Astrocyte (in vitro differentiated cells and primary cell): Measurements from ENCODE around the gene ATP6V1F. TPM values are rescaled to one million over a fixed set of nuclear protein-coding genes. Genes with fewer than 3 reads are reported as not detected.
A peak's percentile ranks its signal among the peaks of the same experiment; 100 is the strongest.

ENCODE experiments used
- DNase-seq: peaks from one replicate; pipeline ENCODE4 v3.0.0-alpha.2; 2010; ENCODE audit warnings: low read depth
- FAIRE-seq: peaks from 2 replicates; lab custom pipeline; 2011; peaks lifted over from hg19 to GRCh38; lab: Jason Lieb, UNC
- H2AFZ ChIP-seq: 2 replicates; pipeline ENCODE4 v1.6.0; 2012; ENCODE audit warnings: low read depth, low read length, inconsistent platforms
- H3K27ac ChIP-seq: 2 replicates; pipeline ENCODE4 v1.5.1; 2011; ENCODE audit warnings: low read depth, low read length, inconsistent platforms
- H3K27me3 ChIP-seq: 2 replicates; pipeline ENCODE4 v1.6.0; 2011; ENCODE audit warnings: low read length, inconsistent platforms; ENCODE audit not compliant: insufficient read depth
- H3K36me3 ChIP-seq: 2 replicates; pipeline ENCODE4 v1.5.1; 2011; ENCODE audit warnings: low read length, inconsistent platforms; ENCODE audit not compliant: insufficient read depth
- H3K4me1 ChIP-seq: 2 replicates; pipeline ENCODE4 v1.5.1; 2011; ENCODE audit warnings: low read length, inconsistent platforms; ENCODE audit not compliant: insufficient read depth
- H3K4me2 ChIP-seq: 2 replicates; pipeline ENCODE4 v1.6.0; 2012; ENCODE audit warnings: low read length, inconsistent platforms
- H3K4me3 ChIP-seq: 2 replicates; pipeline ENCODE4 v1.5.1; 2011; ENCODE audit warnings: low read depth, mild to moderate bottlenecking, low read length, inconsistent platforms; ENCODE audit not compliant: insufficient read depth
- H3K79me2 ChIP-seq: 2 replicates; pipeline ENCODE4 v1.6.0; 2012; ENCODE audit warnings: mild to moderate bottlenecking, low read length, inconsistent platforms; ENCODE audit not compliant: insufficient read depth
- H3K9ac ChIP-seq: 2 replicates; pipeline ENCODE4 v1.6.0; 2012; ENCODE audit warnings: mild to moderate bottlenecking, low read length, inconsistent platforms
- H3K9me3 ChIP-seq: 2 replicates; pipeline ENCODE4 v1.5.1; 2012; ENCODE audit warnings: low read depth, mild to moderate bottlenecking, low read length, inconsistent platforms; ENCODE audit not compliant: insufficient read depth
- H4K20me1 ChIP-seq: 2 replicates; pipeline ENCODE4 v1.6.0; 2012; ENCODE audit warnings: low read length, inconsistent platforms; ENCODE audit not compliant: insufficient read depth
- H3K27ac Mint-ChIP-seq: one replicate; pipeline ENCODE4 v1.8.0; 2021; ENCODE audit warnings: mild to moderate bottlenecking, mixed read lengths; ENCODE audit not compliant: unreplicated experiment
- H3K27me3 Mint-ChIP-seq: one replicate; pipeline ENCODE4 v1.8.0; 2021; ENCODE audit warnings: low read depth, mixed read lengths; ENCODE audit not compliant: unreplicated experiment
- H3K36me3 Mint-ChIP-seq: one replicate; pipeline ENCODE4 v1.8.0; 2021; ENCODE audit warnings: low read depth, mixed read lengths; ENCODE audit not compliant: unreplicated experiment
- H3K4me1 Mint-ChIP-seq: one replicate; pipeline ENCODE4 v1.8.0; 2021; ENCODE audit warnings: low read depth, mixed read lengths; ENCODE audit not compliant: unreplicated experiment
- H3K4me3 Mint-ChIP-seq: one replicate; pipeline ENCODE4 v1.8.0; 2021; ENCODE audit warnings: mild to moderate bottlenecking, moderate library complexity, mixed read lengths; ENCODE audit not compliant: unreplicated experiment
- H3K9me3 Mint-ChIP-seq: one replicate; pipeline ENCODE4 v1.8.0; 2021; ENCODE audit warnings: mild to moderate bottlenecking, mixed read lengths; ENCODE audit not compliant: unreplicated experiment
- CTCF ChIP-seq: IDR thresholded peaks from 2 replicates; pipeline ENCODE4 v1.5.1; 2011; ENCODE audit warnings: low read depth, mild to moderate bottlenecking, inconsistent platforms, low read length, moderate library complexity; ENCODE audit not compliant: insufficient read depth
- EZH2 ChIP-seq: IDR thresholded peaks from 2 replicates; pipeline ENCODE4 v1.6.1; 2012; ENCODE audit warnings: mild to moderate bottlenecking, low read length, inconsistent platforms; ENCODE audit not compliant: insufficient read depth
- total RNA-seq: library from RNA; stranded (reverse); gene quantifications from 2 replicates; pipeline ENCODE4 v1.2.1, GENCODE V29; 2021

The ATP6V1F gene
- total RNA-seq, 1 donor from 2014 or later: 193 TPM

GRCh38 chr7:128883622-128884448, 21.2 kb downstream of the ATP6V1F start:
- Histone ChIP-seq H3K9ac (no peak overlapping the region), H4K20me1 (peaks cover 3% of the 10 kb centered on the region), H3K36me3 (no peaks in the 10 kb centered on the region), H2AFZ (no peak overlapping the region), H3K4me3 (no peak overlapping the region), H3K9me3 (peaks cover 6% of the 10 kb centered on the region), H3K4me2 (no peak overlapping the region), H3K4me1 (no peaks in the 10 kb centered on the region), H3K79me2 (no peaks in the 10 kb centered on the region), H3K27me3 (peaks cover 6% of the 10 kb centered on the region), H3K27ac (no peak overlapping the region)
- DNase-seq (no peak), FAIRE-seq (no peak)
- H3K4me1 Mint-ChIP-seq: no peaks in the 10 kb centered on the region
- no peak overlapping the region for H3K4me3 Mint-ChIP-seq
- peak; percentile 63 for TF ChIP-seq CTCF
- TF ChIP-seq EZH2: no peak
- no peaks in the 10 kb centered on the region for H3K36me3 Mint-ChIP-seq
- no peak overlapping the region for H3K27ac Mint-ChIP-seq
- peaks cover 39% of the 10 kb centered on the region for H3K27me3 Mint-ChIP-seq
- no peaks in the 10 kb centered on the region for H3K9me3 Mint-ChIP-seq

- H3K9me3 Mint-ChIP-seq: no peaks in the 10 kb centered on the region
- no peak overlapping the region for H3K9ac ChIP-seq
- H3K4me3 Mint-ChIP-seq: no peak overlapping the region
- no peak overlapping the region for H3K27ac Mint-ChIP-seq
- H3K27me3 ChIP-seq: peaks cover 6% of the 10 kb centered on the region
- no peak overlapping the region for H3K4me3 ChIP-seq
- no peak for TF ChIP-seq CTCF
- no peak for TF ChIP-seq EZH2
- peaks cover 6% of the 10 kb centered on the region for H3K9me3 ChIP-seq
- no peak overlapping the region for H2AFZ ChIP-seq
- H3K4me1 ChIP-seq: no peaks in the 10 kb centered on the region
- H3K4me1 Mint-ChIP-seq: no peaks in the 10 kb centered on the region
- H3K27me3 Mint-ChIP-seq: peaks cover 38% of the 10 kb centered on the region
- H3K36me3 ChIP-seq: no peaks in the 10 kb centered on the region
- FAIRE-seq: no peak
- no peak overlapping the region for H3K4me2 ChIP-seq
- no peak for DNase-seq
- no peaks in the 10 kb centered on the region for H3K36me3 Mint-ChIP-seq
- H3K79me2 ChIP-seq: no peaks in the 10 kb centered on the region
- peaks cover 3% of the 10 kb centered on the region for H4K20me1 ChIP-seq
- H3K27ac ChIP-seq: no peak overlapping the region
Observed at GRCh38 chr7:128884561-128885369, 22.1 kb downstream of the ATP6V1F start.
